PC-9 (cell line): ENCODE results near the gene BSND. TPM values are rescaled to one million over a fixed set of nuclear protein-coding genes. Genes with fewer than 3 reads are reported as not detected.

Source experiments
- BruUV-seq: library from RNA; stranded (reverse); fragments of 400-500 nt; replicated peaks from 2 replicates; lab custom pipeline; 2021; lab: Mats Ljungman, UMichigan
- CTCF ChIA-PET: fragments of 300-600 bp; sonication (Branson Sonifier 250); formaldehyde crosslinking; loops from one replicate; lab custom pipeline; 2022; ENCODE audit warnings: antibody characterized with exemption; lab: Charles Lee
- POLR2A ChIA-PET: fragments of 300-600 bp; sonication (Branson Sonifier 250); formaldehyde crosslinking; loops from one replicate; lab custom pipeline; 2022; ENCODE audit warnings: antibody characterized with exemption; ENCODE audit not compliant: unreplicated experiment; lab: Charles Lee
- DNase-seq, 2 experiments: peaks; one replicate each; pipeline versions ENCODE4 v3.0.0 to v3.0.0-alpha.2; 2015 to 2022; ENCODE audit warnings: mixed read lengths in 1 of 2
- H2AFZ ChIP-seq: fragments of 200-600 bp; sonication (generic); 2 replicates; pipeline ENCODE4 v1.8.1; 2017; ENCODE audit warnings: antibody characterized with exemption
- H3F3A ChIP-seq: fragments of 200-600 bp; sonication (generic); 2 replicates; pipeline ENCODE4 v1.8.1; 2017; ENCODE audit warnings: antibody characterized with exemption, mild to moderate bottlenecking, low read depth; ENCODE audit not compliant: insufficient read depth
- H3K27ac ChIP-seq: fragments of 200-600 bp; sonication (generic); 2 replicates; pipeline ENCODE4 v1.6.1; 2016; ENCODE audit warnings: mixed run types
- H3K27me3 ChIP-seq: fragments of 200-600 bp; sonication (generic); 2 replicates; pipeline ENCODE4 v1.6.1; 2016; ENCODE audit warnings: low read depth, mixed run types; ENCODE audit not compliant: insufficient read depth
- H3K36me3 ChIP-seq: fragments of 200-600 bp; sonication (generic); 2 replicates; pipeline ENCODE4 v1.6.1; 2016; ENCODE audit warnings: low read depth, mixed run types
- H3K4me1 ChIP-seq: fragments of 200-600 bp; sonication (generic); replicated peaks from 2 replicates; pipeline ENCODE4 v1.6.1; 2016; ENCODE audit warnings: mixed run types; ENCODE audit not compliant: insufficient read depth
- H3K4me2 ChIP-seq: fragments of 200-600 bp; sonication (generic); 2 replicates; pipeline ENCODE4 v1.6.1; 2017; ENCODE audit warnings: mixed run types
- H3K4me3 ChIP-seq: fragments of 200-600 bp; sonication (generic); 2 replicates; pipeline ENCODE4 v1.6.1; 2016; ENCODE audit warnings: mixed run types
- H3K79me2 ChIP-seq: fragments of 200-600 bp; sonication (generic); 2 replicates; pipeline ENCODE4 v1.6.1; 2017; ENCODE audit warnings: low read depth, mixed run types
- H3K9me2 ChIP-seq: fragments of 200-600 bp; sonication (generic); 2 replicates; pipeline ENCODE4 v1.8.1; 2017; ENCODE audit warnings: mild to moderate bottlenecking; ENCODE audit not compliant: insufficient read depth
- H3K9me3 ChIP-seq: fragments of 200-600 bp; sonication (generic); 2 replicates; pipeline ENCODE4 v1.8.1; 2016; ENCODE audit warnings: low read depth; ENCODE audit not compliant: insufficient read depth
- H4K20me1 ChIP-seq: fragments of 200-600 bp; sonication (generic); 2 replicates; pipeline ENCODE4 v1.8.1; 2017; ENCODE audit not compliant: insufficient read depth
- CTCF ChIP-seq: fragments of 200-600 bp; sonication (generic); conservative IDR thresholded peaks from 2 replicates; pipeline ENCODE4 v1.6.1; 2017; ENCODE audit warnings: mixed run types, antibody characterized with exemption, mild to moderate bottlenecking, moderate library complexity
- EZH2 ChIP-seq: fragments of 200-600 bp; sonication (generic); IDR thresholded peaks from 2 replicates; pipeline ENCODE4 v1.8.0; 2017; ENCODE audit warnings: antibody characterized with exemption, low read depth
- intact Hi-C: fragments of 100-400 bp; cut with micrococcal nuclease; formaldehyde crosslinking; loops from one replicate; pipeline ENCODE4 v1.10.0; 2022; ENCODE audit not compliant: unreplicated experiment
- total RNA-seq: library from RNA; stranded (reverse); gene quantifications from 2 replicates; pipeline ENCODE4 v1.2.3, GENCODE V29; 2021

The BSND gene
- total RNA-seq, 1 experiment from 2014 or later = 0.09 TPM

DNA sequence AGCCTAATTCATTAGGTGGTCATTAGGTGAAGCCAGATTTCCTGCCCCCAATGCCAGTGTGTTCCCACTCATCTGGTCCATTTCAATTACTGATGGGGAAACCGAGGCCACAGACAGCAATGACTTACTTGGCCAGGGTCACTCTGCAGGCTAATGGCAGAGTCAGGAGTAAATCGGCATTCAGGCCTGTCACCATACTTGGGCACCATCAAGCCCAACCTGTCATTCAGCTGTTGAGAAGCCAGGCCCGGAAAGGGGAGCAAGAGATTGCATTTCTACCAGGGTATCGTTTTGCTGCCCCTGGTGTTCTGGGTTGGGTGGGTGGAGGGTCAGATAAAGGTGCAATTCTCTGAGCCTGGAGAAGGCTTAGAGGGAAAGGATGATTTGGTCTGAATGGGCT is 26.3 kb upstream of the BSND start:
- ChIA-PET CTCF (interaction anchor here (1.2 kb wide), 1 partner anchor 50 kb away, joined by 3 read pairs; no protein-coding TSS in a partner anchor), POLR2A (no interaction called here)
- H2AFZ ChIP-seq = no peak overlapping the region
- no peaks in the 10 kb centered on the region for H3K9me3 ChIP-seq
- H3F3A ChIP-seq = peaks cover 34% of the 10 kb centered on the region
- peaks cover 68% of the 10 kb centered on the region for H3K4me1 ChIP-seq
- no peaks in the 10 kb centered on the region for H3K27me3 ChIP-seq
- no peaks in the 10 kb centered on the region for H3K36me3 ChIP-seq
- no peaks in the 10 kb centered on the region for H4K20me1 ChIP-seq
- no peak for TF ChIP-seq CTCF
- no peak for TF ChIP-seq EZH2
- DNase-seq = no peak
- BruUV-seq = no TSS peak
- H3K79me2 ChIP-seq = no peaks in the 10 kb centered on the region
- H3K4me3 ChIP-seq = no peak overlapping the region
- intact Hi-C loops = loop anchor here (2.0 kb wide), 1 partner anchor 18 kb away; no protein-coding TSS in a partner anchor
- H3K27ac ChIP-seq = no peak overlapping the region
- no peaks in the 10 kb centered on the region for H3K9me2 ChIP-seq
- H3K4me2 ChIP-seq = no peak overlapping the region

DNA sequence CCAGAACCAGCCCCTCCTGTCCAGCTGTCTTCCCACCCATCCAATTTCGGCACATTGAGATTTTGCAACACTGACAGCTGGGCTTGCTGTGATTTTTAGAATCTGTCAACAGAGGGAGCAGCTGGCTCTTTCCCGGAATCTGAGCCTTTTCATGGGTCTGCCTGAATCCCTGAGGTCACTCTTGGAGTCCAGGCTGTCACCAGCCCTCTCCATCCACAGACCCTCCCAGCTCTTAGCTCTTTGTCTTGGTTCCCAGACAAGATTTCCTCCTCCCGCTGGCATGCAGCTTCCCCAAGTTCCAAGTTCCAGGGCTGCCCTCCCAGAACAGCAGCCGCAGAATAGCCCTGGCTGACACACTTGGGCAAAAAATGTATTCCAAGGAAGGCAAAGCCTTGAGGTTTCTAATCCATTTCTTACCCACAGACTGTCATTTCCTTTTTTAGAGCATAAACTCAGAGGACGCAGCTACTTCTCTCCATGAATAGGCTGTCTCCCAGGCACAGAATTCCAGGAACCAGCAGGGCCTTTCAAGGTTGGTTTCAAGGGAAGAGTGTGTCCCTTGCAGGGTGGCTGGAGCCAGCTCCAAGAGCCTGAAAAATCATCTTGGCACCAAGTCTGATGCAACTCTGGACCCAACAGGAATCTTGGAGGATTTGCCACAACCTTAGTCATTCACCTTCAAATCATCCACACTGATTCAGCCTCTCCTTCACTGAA is 25.4 kb upstream of the BSND start:
- Histone ChIP-seq H3K9me2 (no peaks in the 10 kb centered on the region), H3K4me3 (no peak overlapping the region), H3F3A (peaks cover 43% of the 10 kb centered on the region), H3K27me3 (no peaks in the 10 kb centered on the region), H3K36me3 (no peaks in the 10 kb centered on the region), H3K4me2 (0 out of 2 replicates have a peak overlapping the region, but pooled peaks have one; percentile 7), H4K20me1 (no peaks in the 10 kb centered on the region), H2AFZ (no peak overlapping the region), H3K9me3 (no peaks in the 10 kb centered on the region), H3K79me2 (no peaks in the 10 kb centered on the region), H3K27ac (no peak overlapping the region), H3K4me1 (peaks cover 72% of the 10 kb centered on the region)
- ChIA-PET POLR2A (interaction anchor here (0.6 kb wide), 1 partner anchor 12 kb away, joined by 4 read pairs; no protein-coding TSS in a partner anchor), CTCF (interaction anchor here (0.6 kb wide), 1 partner anchor 465 kb away, joined by 3 read pairs; no protein-coding TSS in a partner anchor)
- BruUV-seq = no TSS peak
- TF ChIP-seq EZH2 (no peak), CTCF (peak; percentile 56; the same call in 1 of the 2 replicates)
- no peak for DNase-seq
- intact Hi-C loops = loop anchor here (2.0 kb wide), 1 partner anchor 17 kb away; no protein-coding TSS in a partner anchor

- H3K27ac ChIP-seq = no peak overlapping the region
- H3K27me3 ChIP-seq = no peaks in the 10 kb centered on the region
- H4K20me1 ChIP-seq = no peaks in the 10 kb centered on the region
- no peaks in the 10 kb centered on the region for H3K9me2 ChIP-seq
- no peaks in the 10 kb centered on the region for H3K9me3 ChIP-seq
- H3K79me2 ChIP-seq = no peaks in the 10 kb centered on the region
- BruUV-seq = no TSS peak
- no peaks in the 10 kb centered on the region for H3K36me3 ChIP-seq
- ChIA-PET CTCF (no interaction called here), POLR2A (interaction anchor here (0.7 kb wide), 1 partner anchor 486 kb away, joined by 3 read pairs; no protein-coding TSS in a partner anchor)
- peak overlapping the region; percentile 44; the same call in 1 of the 2 replicates for H3K4me2 ChIP-seq
- peak in 1 of 2 experiments; percentile 59 for DNase-seq
- no peak overlapping the region for H3K4me3 ChIP-seq
- H3K4me1 ChIP-seq = peaks cover 79% of the 10 kb centered on the region
- H3F3A ChIP-seq = peaks cover 38% of the 10 kb centered on the region
- intact Hi-C loops = no loop called here
- TF ChIP-seq CTCF = no peak
- no peak for TF ChIP-seq EZH2
- no peak overlapping the region for H2AFZ ChIP-seq
Measured at GRCh38 chr1:54975356-54976108, 23.2 kb upstream of the BSND start.
